GM12872 (cell line): ENCODE data around the gene CELSR1.

Experiments
- TF ChIP-seq, protein P1 (sequence below): IDR thresholded peaks from 3 replicates; pipeline ENCODE4 v1.5.1; 2011; ENCODE audit warnings: low read depth, mild to moderate bottlenecking, low read length, moderate library complexity; ENCODE audit not compliant: insufficient read depth

CELSR1 gene

DNA sequence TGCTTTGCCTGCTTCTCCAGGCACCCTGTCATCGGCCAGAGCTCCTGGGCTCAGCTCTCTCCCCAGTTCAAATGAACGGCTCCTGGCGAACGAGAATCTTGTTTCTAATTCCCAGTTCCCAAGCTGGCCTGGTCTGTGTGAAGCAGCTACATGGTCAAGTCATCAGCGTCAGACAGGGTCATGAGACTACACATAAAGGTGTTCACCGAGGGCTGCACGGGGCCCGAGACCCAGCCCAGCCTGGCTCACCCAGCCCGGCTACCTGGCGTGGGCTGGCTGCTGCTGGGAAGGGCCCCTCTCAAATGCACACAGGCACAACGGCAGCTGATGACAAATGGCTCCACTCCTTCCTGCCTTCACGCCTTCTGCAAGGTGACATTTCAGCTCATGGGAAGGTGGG, 14.6 kb upstream of the CELSR1 start:
- TF ChIP-seq, protein P1, sequence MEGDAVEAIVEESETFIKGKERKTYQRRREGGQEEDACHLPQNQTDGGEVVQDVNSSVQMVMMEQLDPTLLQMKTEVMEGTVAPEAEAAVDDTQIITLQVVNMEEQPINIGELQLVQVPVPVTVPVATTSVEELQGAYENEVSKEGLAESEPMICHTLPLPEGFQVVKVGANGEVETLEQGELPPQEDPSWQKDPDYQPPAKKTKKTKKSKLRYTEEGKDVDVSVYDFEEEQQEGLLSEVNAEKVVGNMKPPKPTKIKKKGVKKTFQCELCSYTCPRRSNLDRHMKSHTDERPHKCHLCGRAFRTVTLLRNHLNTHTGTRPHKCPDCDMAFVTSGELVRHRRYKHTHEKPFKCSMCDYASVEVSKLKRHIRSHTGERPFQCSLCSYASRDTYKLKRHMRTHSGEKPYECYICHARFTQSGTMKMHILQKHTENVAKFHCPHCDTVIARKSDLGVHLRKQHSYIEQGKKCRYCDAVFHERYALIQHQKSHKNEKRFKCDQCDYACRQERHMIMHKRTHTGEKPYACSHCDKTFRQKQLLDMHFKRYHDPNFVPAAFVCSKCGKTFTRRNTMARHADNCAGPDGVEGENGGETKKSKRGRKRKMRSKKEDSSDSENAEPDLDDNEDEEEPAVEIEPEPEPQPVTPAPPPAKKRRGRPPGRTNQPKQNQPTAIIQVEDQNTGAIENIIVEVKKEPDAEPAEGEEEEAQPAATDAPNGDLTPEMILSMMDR: no peak

GRCh38 chr22:46551321-46551720, 13.9 kb upstream of the CELSR1 start:
- TF ChIP-seq, protein P1: no peak

- TF ChIP-seq, protein P1: no peak
These were observed 12.7 kb upstream of the CELSR1 start for GRCh38 chr22:46549971-46550641.

GRCh38 chr22:46549563-46549840, 12.1 kb upstream of the CELSR1 start:
- TF ChIP-seq, protein P1: no peak

GRCh38 chr22:46547883-46548244, 10.4 kb upstream of the CELSR1 start:
- TF ChIP-seq, protein P1: no peak

- TF ChIP-seq, protein P1: no peak
These were observed 9.9 kb upstream of the CELSR1 start for GRCh38 chr22:46547179-46547882.

- TF ChIP-seq, protein P1: no peak
These were observed 9.2 kb upstream of the CELSR1 start for GRCh38 chr22:46546466-46547178.
